ENCODE measurements around the gene GRIN1.
A peak's percentile ranks its signal among the peaks of the same experiment; 100 is the strongest.

The GRIN1 gene

DNA sequence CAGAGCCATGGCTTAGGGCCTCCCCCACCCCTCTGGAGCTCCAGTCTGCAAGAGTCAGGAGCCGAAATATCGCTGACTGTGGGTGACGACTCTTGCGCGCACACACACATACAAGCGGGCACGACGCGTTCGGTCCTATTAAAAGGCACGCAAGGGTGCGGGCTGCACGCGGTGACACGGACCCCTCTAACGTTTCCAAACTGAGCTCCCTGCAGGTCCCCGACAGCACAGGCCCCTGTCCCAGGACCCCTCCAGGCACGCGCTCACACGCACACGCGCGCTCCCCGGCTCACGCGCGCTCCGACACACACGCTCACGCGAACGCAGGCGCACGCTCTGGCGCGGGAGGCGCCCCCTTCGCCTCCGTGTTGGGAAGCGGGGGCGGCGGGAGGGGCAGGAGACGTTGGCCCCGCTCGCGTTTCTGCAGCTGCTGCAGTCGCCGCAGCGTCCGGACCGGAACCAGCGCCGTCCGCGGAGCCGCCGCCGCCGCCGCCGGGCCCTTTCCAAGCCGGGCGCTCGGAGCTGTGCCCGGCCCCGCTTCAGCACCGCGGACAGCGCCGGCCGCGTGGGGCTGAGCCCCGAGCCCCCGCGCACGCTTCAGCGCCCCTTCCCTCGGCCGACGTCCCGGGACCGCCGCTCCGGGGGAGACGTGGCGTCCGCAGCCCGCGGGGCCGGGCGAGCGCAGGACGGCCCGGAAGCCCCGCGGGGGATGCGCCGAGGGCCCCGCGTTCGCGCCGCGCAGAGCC lies at the start of gene GRIN1:
GRIN1 (plus strand) TSS at position 433 of the 746 bp plus-strand sequence. CDS start 333 bp downstream, outside the sequence.
- peak; percentile 80 for DNase-seq (ENCODE audit: low spot score)

GRCh38 chr9:137089232-137089947 lies 49.6 kb upstream of the GRIN1 start:
- no peak for DNase-seq (ENCODE audit: low spot score)

DNA sequence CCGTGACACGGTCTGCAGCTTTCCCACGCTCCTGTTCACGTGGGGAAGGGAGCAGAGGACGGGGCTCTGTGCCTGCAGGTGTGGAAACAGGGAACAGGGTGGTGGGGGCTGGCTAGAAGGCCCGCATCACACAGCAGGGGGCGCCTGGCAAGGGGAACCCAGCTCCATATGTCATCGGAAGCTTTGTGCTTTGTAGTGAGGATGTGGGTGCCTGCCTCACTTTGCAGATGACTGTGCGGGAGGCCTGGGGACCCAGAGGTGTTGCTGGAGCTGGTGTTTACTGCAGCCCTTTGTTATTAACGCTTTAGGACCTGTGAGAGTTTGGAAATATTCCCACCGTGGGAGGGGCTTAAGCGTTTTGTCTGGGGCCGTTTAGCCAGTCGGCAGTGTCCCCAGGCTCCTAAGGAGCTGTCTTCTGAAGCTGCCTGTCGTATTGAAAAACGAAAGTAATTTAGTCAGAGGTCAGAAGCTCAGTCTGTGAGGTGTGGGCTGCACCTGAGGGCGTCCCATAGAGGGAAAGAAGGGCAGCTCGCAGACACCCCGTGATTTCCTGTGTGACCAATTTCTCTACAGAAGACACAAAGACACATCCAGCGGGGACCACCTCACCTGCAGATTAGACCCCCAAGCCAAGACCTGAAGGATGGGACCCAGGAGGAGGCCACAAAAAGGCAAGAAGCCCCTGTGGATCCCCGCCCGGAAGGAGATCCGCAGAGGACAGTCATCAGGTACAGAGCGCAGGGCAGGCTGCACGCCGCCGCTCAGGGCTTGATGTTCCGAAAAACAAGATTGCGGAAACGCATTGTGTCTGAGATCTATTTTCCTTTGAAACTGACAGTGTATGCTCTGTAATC lies 43.1 kb upstream of the GRIN1 start:
- no peak for DNase-seq (ENCODE audit: low spot score)

DNA sequence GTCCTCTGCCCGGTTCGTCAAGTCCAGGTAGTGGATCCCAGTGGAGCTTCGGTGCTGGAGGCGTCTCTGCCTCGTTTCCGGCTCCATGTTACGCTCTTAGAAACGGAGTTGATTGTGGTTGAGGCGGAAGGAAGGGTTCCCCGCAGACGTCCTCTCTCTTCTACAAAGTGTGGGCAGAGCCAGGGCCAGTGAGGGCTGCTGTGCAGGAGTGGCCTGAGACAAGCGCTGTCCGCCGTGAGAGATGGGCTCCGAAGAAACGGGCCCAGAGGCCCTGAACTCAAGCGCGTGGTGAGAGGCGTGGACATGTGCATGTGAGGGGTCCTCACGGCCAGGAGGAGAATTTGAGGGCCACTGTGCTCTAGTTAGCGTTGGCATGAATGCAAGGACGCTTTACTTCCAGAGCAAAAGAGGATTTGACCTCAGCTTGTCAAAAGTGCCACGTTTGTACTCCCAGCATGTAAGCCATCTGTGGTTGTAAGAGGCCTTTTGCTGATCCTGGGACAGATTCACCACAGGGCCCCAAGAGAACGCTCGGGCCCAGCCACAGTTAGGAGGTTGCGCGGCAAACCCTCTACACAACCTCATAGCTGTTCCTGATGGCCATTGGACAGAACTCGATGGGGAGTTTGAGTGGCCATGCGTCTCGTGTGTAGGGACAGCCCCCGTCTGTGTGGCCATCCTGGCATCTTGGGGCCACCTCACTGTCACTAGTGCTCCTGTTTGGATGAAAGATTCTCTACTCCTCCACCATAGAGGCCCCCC lies 42.0 kb upstream of the GRIN1 start:
- no peak for DNase-seq (ENCODE audit: low spot score)

DNA sequence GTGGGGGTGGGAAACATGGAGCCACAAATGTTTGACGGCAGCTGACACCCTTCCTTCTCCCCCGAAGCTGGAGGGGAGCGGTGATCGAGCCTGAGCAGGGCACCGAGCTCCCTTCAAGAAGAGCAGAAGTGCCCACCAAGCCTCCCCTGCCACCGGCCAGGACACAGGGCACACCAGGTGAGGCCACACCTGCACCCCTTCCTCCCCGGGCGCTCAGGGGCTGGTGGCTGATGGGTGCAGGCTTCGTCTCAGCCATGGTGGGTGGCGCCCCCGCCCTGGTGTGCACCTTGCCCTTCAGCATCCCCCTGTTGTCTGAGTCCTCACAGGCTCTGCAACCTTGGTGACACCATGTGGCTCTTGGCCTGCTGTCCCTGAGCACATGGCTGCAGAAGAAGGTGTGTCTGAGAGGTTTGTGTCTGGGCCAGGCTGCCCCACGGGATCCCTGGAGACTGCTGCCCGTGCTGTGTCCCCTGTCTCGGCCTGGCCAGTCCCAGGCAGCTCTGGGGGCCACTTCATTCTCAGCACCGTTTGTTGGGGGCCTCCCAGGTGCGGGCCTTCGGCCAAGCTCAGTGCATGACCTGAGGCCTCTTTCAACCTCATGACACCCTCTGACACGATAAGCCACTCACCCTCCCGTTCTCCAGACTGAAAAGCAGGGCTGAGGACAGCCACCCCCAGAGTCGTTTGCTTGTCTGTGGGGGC lies 41.0 kb upstream of the GRIN1 start:
- no peak for DNase-seq (ENCODE audit: low spot score)

- DNase-seq (ENCODE audit: low spot score), result no peak
Measured at GRCh38 chr9:137099231-137099630, 39.7 kb upstream of the GRIN1 start.

DNA sequence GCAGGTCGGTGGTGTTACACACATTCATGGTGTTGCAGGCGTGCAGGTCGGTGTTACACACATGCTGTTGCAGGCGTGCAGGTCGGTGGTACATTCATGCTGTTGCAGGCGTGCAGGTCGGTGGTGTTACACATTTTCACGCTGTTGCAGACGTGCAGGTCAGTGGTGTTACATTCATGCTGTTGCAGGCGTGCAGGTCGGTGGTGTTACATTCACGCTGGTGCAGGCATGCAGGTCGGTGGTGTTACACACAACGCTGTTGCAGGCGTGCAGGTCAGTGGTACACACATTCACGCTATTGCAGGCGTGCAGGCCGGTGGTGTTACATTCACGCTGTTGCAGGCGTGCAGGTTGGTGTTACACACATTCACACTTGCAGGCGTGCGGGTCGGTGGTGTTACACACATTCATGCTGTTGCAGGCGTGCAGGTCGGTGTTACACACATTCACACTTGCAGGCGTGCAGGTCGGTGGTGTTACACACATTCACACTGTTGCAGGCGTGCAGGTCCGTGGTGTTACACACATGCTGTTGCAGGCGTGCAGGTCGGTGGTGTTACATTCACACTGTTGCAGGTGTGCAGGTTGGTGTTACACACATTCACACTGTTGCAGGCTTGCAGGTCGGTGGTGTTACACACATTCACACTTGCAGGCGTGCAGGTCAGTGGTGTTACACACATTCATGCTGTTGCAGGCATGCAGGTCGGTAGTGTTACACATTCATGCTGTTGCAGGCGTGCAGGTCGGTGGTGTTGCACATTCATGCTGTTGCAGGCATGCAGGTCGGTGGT lies 35.6 kb upstream of the GRIN1 start:
- no peak for DNase-seq (ENCODE audit: low spot score)

- no peak for DNase-seq (ENCODE audit: low spot score)
Measured at GRCh38 chr9:137105814-137106661, 32.9 kb upstream of the GRIN1 start.

- DNase-seq (ENCODE audit: low spot score), result no peak
Measured at GRCh38 chr9:137106662-137107250, 32.2 kb upstream of the GRIN1 start.

GRCh38 chr9:137107312-137107921 lies 31.5 kb upstream of the GRIN1 start:
- DNase-seq (ENCODE audit: low spot score), result no peak

- no peak for DNase-seq (ENCODE audit: low spot score)
Measured at GRCh38 chr9:137107982-137108381, 31.0 kb upstream of the GRIN1 start.

DNA sequence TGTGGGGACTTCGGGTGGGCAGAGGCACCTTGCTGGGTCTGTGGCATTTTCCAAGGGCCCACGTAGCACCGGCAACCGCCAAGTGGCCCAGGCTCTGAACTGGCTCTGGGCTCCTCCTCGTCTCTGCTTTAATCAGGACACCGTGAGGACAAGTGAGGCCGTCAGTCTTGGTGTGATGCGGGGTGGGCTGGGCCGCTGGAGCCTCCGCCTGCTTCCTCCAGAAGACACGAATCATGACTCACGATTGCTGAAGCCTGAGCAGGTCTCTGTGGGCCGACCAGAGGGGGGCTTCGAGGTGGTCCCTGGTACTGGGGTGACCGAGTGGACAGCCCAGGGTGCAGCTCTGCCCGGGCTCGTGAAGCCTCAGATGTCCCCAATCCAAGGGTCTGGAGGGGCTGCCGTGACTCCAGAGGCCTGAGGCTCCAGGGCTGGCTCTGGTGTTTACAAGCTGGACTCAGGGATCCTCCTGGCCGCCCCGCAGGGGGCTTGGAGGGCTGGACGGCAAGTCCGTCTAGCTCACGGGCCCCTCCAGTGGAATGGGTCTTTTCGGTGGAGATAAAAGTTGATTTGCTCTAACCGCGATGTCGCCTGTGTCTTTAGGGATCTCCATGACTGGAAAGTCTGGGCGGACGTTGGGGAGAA lies 30.2 kb upstream of the GRIN1 start:
- DNase-seq (ENCODE audit: low spot score), result peak; percentile 24

DNA sequence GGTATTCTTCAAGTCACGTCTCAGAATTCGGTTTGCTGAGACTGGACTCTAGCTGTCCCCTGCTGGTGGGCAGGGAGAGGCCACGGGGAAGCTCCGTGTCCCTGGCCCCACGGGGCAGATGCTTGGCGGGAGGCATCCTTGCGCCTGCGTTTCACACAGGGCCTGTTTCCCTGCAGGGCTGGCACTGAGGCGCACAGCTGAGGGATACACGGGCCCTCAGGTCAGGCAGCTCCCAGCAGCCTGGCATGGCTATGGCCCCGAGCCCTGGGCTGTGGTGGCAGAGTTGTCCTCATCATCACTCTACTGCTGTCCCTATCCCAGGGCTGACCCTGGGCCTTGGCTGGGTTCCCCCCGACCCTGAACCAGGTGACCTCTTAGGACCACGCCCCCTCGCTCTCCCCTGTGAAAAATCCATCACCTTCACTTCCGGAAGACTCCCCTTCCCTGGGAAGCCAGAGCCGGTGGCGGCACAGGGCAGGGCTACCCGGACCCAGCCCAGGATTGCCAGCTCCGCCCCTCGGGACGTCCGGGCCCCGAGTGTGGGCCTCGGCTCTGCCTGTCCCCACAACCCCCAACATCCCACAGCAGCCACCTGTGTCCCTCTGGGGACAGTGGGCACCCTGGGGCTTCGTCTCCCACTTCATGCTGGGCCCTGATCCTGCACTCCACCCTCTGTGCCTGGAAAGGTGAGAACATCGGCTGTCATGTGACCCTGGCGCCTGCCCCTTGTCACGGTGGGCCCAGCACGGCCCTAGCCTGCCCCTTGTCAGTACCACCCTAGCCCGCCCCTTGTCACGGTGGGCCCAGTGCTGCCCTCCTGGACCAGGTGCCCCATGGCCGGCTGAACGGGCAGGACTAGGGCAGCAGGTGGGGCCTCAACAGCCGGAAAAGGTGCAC lies 29.5 kb upstream of the GRIN1 start:
- no peak for DNase-seq (ENCODE audit: low spot score)

GRCh38 chr9:137110147-137110910 lies 28.6 kb upstream of the GRIN1 start:
- no peak for DNase-seq (ENCODE audit: low spot score)

- no peak for DNase-seq (ENCODE audit: low spot score)
Measured at GRCh38 chr9:137110911-137111787, 27.8 kb upstream of the GRIN1 start.
